ENCODE data around the gene SLFN13. TPM values are rescaled to one million over a fixed set of nuclear protein-coding genes. Genes with fewer than 3 reads are reported as not detected.

SLFN13 gene
- total RNA-seq, 1 donor from 2014 or later = 9.3 TPM

- H3K9me3 Mint-ChIP-seq = peaks cover 14% of the 10 kb centered on the region
- H3K27me3 Mint-ChIP-seq (ENCODE audit: low read depth) = peaks cover 19% of the 10 kb centered on the region
- H3K27ac Mint-ChIP-seq (ENCODE audit: unreplicated experiment) = no peak overlapping the region
- H3K36me3 Mint-ChIP-seq (ENCODE audit: low read depth) = peaks cover 6% of the 10 kb centered on the region
- DNase-seq (ENCODE audit: low read depth, low spot score) = no peak
- TF ChIP-seq CTCF (conservative IDR thresholded peaks at IDR 0.05) = no peak
- H3K4me1 Mint-ChIP-seq = no peaks in the 10 kb centered on the region
- H3K4me3 Mint-ChIP-seq = no peak overlapping the region
These were observed 61.1 kb downstream of the SLFN13 start for GRCh38 chr17:35387496-35387895.

Other genes with a start within 250 kb of the SLFN13 start
- gene SLFN5, start 205.7 kb downstream of the SLFN13 start, total RNA-seq = 8.7 and 10.6 TPM in 2 replicates
- 17.6 and 20.2 TPM in 2 replicates for gene SLFN11, start 75.1 kb downstream of the SLFN13 start, total RNA-seq
- gene SLFN12, start 16.3 kb downstream of the SLFN13 start, total RNA-seq = 15.1 and 17.5 TPM in 2 replicates
- gene SLFN12L, start 88.9 kb upstream of the SLFN13 start, total RNA-seq = not detected in 2 replicates
- gene SLFN14, start 112.1 kb upstream of the SLFN13 start, total RNA-seq = not detected in 2 replicates
- gene PEX12, start 129.8 kb upstream of the SLFN13 start, total RNA-seq = 4.2 and 5.1 TPM in 2 replicates
- gene AP2B1, start 138.6 kb upstream of the SLFN13 start, total RNA-seq = 216 and 228 TPM in 2 replicates

All from neural crest cell (in vitro differentiated cells).